SH-SY5Y (cell line): ENCODE measurements around the gene PKN1.

ENCODE experiments used
- GATA2 ChIP-seq: IDR thresholded peaks from 2 replicates; pipeline ENCODE4 v1.6.1; 2011; ENCODE audit warnings: mild to moderate bottlenecking, low read depth, low read length
- GATA3 ChIP-seq: IDR thresholded peaks from 2 replicates; pipeline ENCODE4 v1.6.1; 2011; ENCODE audit warnings: low read depth, mild to moderate bottlenecking, low read length, moderate library complexity

DNA sequence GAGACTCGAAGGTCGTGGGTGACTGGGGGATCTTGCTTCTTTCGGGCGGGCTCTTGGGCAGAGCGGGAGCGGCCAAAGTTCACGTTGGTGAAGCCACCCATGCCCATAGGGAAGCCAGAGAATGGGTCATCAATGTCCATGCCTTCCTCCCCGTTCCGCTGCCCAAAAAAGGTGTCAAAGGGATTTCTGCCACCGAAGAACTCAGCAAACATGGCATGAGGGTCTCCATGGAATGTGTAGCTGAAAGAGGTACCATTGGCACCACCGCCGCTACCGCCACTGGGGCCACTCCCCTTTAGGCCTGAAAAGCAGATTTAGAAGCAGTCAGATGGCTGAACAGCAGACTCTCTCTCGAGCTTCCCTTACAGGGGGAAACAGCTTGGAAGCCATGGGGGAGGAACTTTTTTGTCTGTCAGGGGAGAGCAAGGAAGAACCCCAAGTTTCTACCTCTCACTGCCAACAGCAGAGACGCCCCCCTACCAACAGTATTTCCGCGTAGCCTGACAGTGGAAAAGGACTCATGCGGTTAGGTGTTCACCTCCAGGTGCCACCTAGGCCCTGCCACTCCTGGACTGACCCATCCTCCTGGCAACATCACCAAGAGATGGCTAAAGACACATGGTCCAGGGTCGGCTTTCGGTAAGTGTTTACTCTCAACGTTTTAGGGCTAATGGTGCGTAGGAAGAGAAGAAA is 83.8 kb downstream of the PKN1 start:
- TF ChIP-seq GATA2 (no peak), GATA3 (no peak)
